ENCODE data around the gene BRAT1.

DNA sequence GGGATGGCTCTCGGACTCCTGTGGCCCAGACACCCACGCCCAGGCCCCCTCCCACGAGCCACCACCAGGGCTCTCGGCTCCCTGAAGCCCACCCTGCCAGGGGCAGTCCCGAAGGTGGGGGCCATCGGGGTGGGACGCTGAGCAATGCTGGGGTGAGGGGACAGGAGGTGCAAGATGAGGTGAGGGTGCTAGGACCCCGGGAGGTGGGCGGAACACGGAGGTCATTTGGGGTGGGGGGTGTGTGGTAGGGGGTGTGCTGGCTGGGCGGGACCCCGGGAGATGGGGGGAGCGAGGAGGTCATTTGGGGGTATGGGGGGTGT is 52.7 kb downstream of the BRAT1 start:
- TF ChIP-seq, protein P1, sequence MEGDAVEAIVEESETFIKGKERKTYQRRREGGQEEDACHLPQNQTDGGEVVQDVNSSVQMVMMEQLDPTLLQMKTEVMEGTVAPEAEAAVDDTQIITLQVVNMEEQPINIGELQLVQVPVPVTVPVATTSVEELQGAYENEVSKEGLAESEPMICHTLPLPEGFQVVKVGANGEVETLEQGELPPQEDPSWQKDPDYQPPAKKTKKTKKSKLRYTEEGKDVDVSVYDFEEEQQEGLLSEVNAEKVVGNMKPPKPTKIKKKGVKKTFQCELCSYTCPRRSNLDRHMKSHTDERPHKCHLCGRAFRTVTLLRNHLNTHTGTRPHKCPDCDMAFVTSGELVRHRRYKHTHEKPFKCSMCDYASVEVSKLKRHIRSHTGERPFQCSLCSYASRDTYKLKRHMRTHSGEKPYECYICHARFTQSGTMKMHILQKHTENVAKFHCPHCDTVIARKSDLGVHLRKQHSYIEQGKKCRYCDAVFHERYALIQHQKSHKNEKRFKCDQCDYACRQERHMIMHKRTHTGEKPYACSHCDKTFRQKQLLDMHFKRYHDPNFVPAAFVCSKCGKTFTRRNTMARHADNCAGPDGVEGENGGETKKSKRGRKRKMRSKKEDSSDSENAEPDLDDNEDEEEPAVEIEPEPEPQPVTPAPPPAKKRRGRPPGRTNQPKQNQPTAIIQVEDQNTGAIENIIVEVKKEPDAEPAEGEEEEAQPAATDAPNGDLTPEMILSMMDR (IDR thresholded peaks at IDR 0.05) = no peak
- no peak for TF ChIP-seq POLR2A (IDR thresholded peaks at IDR 0.05)

Measured in vagina (tissue), 2 donors.